M059J (cell line): Measurements from ENCODE around the gene CFDP1. TPM values are rescaled to one million over a fixed set of nuclear protein-coding genes. Genes with fewer than 3 reads are reported as not detected.

Source experiments
- DNase-seq: peaks from one replicate; pipeline ENCODE4 v3.0.0-alpha.2; 2012; ENCODE audit warnings: low read depth
- total RNA-seq: library from RNA; depleted of rRNA; stranded (reverse); fragments of >200 nt; shearing (Covaris generic); gene quantifications from 2 replicates; pipeline ENCODE4 v1.2.3, GENCODE V29; 2014

CFDP1 gene
- total RNA-seq, 1 experiment from 2014 or later: 111 TPM

DNA sequence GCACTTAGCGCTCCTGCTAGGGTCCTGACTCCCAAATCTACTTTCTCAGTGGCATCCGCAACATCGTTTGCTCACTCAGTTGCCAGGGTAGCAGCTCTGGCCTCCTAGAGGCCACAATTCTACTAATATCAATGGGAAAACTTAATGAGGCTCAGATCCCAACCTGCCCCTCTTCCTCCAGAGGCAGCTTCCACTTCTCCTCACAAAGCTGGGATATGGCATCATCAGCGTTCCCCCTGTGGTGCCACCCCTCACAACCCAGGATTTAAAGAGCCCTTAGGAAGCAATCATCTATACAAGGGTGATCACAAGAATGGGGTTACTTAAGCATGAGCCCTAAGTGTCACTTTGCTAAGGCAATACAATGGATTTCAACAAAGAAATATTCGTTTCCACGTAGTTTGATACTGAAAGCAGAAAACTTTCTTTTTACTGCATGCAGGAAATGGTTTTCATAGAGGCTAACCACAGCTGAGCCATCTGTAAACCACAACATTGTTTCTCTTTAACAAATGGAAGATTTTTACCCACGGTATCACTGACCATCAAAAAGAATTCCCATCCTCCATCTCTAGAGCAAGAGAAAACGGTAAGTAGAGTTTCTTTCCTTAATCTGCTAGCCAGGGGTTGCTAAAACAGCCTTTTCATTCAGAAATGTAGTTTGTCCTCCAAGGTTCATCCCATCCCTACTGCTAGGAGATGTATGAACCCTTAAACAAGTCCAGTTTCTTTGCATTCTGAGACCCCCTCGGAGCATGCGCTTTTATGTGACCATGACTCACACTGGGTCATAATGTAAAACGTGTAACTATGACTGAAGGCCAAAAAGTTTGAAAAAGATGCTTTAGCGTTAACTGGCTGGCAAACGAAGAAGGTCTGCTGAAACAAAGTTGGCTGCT lies 113.5 kb downstream of the CFDP1 start:
- DNase-seq: peak; percentile 92

DNA sequence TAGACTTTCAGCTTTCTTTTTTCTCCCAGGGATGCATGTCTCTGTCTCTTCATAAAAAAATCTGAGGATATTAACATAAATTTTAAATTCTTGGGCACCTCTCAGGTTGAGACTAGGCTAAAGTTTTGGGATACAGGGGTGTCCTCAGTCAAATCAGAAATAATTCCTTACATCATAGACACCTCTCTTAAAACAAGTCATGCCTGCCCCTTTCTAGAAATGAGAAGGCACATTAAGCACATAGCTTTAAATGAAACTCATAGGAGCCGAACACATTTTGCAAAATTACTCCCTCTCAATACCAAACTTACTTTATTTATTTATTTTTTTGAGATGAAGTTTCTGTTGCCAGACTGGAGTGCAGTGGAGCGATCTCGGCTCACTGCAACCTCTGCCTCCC lies 114.6 kb downstream of the CFDP1 start:
- DNase-seq: no peak

DNA sequence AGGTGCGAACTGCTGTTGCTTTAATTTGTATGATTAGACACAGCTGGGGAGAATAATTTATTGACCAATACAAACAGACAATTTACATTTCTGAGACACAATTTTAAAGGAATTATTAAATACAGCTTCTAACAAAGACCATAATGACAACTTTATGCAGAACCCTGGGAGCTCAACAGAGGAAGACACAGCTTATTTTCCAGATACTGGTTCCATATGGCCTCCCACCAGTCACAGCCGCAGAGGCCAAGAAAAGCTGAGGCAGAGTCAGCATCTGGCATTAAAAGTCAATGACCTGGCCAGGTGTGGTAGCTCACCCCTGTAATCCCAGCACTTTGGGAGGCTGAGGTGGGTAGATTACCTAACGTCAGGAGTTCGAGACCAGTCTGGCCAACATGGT lies 115.8 kb downstream of the CFDP1 start:
- DNase-seq: no peak

- no peak for DNase-seq
Measured at GRCh38 chr16:75317101-75317522, 116.2 kb downstream of the CFDP1 start.

DNA sequence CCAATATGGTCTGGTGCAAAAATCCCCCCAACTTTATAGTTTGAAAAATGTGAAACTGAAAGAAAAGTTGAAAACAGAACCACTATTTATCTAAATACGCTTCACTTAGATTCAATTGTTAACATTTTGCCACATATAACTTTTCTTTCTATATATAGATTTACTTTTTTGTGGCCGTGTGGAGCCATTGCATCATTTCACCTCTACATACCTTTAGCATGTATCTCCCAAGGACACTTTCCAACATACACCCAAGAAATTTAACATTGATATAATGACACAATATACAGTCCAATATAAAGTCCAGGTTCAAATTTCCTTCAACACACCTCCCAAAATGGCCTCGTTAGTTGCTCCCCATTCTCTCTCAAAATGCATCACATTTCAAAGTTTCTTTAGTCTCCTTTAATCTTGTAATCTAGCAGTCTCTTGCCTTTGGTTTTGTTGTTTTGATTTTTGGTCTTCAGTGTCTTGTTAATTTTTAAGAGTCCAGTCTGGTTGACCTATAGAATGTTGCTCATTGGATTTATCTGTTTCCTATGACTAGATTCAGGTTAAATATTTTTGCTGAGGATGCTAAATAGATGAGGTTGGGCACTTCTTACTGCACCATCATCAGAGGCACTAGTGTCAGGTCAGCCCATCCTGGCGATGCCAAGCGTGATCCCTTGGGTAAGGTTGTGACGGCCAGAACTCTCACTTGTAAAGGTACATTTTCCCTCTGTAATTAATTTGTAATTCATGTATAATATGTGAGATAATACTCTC lies 117.6 kb downstream of the CFDP1 start:
- no peak for DNase-seq

DNA sequence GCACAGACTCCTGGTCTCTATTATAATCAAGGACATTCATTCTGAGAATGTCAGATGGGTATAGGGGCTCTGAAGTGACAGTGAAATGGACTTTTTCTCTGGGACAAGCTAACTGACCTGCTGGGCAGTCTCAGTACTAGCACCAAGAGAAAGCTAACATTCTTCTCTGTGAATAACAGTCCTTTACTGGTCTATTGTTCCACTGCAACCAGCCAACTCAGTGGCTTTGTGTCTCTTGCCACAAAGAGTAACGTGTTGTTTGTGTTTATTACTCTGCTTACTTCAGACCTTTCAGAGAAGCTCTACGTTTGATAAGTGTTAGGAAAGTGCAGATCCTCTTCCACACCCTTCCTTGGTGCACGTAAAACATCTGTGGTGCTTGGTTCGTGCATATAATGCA lies 120.4 kb downstream of the CFDP1 start:
- DNase-seq: no peak

- DNase-seq: no peak
Measured at GRCh38 chr16:75311383-75311938, 121.8 kb downstream of the CFDP1 start.

DNA sequence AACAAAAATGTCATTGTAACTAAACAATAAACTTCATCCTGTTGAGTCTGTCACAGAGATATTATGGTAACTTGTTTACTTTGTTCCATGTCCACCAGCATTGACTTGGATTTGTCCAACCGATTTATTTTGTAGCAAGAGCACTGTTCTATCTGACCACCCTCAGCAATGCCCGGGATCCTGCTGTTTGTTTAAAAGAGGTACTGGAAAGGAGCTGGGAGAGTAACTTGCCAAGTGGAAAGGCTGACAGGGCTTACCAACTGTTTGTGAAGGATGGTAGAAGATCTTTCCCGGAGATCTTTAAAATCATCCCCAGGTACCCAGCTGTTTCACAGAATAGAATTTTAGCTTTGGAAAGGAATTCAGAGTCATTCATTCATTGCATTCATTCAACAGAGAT lies 122.8 kb downstream of the CFDP1 start:
- no peak for DNase-seq

DNA sequence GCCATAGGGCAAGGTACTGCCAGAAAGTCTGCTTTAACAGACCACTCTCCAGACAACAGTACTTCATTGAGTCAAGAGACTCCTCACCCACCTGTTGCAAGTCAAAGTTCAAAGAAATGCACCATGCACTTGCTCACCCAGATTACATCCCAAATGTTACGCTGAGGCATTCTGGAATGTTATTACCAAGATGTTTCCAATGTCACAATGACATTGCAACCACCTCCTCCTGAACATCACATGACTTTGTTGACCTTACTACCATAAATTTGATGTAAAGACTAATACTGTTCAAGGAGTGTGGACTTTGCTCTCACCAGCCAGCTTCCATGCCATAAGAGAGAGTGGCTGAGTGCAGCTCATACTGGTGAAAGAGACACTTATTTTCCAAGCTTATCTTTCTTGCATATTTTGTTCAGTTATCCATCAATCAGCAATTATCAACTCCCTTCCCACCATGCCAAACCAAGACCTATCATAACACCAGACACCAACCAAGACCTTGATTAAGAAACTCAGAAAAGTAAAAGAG lies 123.3 kb downstream of the CFDP1 start:
- no peak for DNase-seq

DNA sequence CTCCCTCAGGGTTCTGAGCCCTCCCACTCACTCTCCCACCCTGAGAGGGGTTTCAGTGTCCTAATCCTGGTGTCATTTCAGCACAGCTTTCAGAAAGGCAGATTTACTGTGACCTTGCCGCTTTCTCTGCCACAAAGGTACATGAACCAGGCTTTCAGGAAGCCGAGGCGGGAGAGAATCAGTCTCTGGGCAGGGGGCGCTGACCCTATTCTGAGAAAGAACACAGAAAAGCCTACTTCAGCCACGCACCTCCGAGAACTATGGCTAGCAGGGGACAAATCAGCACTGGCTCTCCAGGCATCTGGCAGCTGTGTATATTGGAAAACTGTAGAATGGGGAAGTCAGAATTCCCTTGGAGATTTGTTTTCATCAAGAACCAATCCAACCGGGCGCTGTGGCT lies 124.1 kb downstream of the CFDP1 start:
- DNase-seq: no peak

DNA sequence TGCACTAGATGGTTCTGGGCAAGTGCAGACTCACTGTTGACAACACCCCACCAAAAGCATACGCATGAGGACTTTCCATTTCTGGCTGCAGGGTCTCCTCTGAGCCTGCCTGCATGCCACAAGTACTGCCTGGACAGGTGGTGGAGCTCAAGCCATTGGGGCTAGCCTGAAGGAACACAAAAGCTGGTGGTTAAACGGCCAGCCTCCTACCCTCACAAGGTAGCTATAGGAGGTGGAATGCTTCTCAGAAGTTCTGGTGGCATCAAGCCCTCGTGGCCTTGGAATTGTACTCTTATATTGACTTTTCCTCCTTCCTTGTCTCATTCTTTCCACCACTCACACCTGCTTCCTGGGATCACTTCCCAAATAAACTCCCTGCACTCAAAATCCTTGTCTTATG lies 125.3 kb downstream of the CFDP1 start:
- DNase-seq: no peak

DNA sequence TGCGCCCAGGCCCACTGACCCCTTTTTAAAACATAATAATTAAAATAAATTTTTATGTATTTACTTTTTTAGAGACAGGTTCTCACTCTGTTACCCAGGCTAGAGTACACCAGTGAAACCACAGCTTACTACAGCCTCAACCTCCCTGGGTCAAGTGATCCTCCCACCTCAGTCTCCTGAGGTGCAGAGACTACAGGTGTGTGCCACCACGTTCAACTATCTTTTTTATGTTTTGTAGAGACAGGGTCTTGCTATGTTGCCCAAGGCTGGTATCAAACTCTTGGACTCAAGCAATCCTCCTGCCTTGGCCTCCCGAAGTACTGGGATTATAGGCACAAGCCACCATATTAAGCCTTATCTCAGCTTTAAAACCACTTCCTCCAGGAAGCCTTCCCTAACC lies 125.8 kb downstream of the CFDP1 start:
- DNase-seq: no peak

GRCh38 chr16:75306099-75306762 lies 127.1 kb downstream of the CFDP1 start:
- peak; percentile 48 for DNase-seq

DNA sequence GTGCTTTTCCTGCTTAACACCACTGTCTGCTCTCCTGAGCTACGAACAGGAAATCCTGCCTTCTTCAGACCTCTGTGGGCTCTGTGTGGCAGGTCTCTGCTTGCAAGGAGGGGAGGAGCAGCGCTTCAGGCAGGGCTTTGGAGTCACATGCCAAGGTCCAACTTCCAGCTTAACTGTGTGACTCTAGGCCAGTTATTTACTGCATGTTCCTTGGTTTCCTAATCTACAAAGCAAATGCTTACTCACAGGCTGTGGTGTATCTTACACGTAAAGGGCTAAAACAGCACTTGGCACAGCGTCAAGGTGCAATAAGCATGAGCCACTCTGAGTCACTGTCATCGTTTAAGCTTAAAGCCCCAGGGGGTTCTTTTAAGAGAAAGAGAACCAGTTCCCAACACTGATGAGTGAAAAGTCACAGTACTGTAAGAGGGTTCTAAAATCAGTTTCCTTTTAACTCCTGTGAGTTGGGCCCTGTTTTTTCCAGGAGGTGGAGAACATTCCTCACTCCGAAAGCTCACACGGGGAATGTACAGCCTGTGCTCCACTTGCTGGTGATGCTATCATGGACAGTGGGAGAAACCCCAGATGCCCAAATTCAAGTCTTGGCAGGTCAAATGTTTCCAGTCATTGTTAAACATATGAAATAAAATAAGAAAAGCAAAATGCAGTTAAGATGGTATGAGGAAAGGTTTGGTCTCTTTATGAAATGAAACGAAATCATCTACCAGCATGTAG lies 127.8 kb downstream of the CFDP1 start:
- peak; percentile 100 for DNase-seq

DNA sequence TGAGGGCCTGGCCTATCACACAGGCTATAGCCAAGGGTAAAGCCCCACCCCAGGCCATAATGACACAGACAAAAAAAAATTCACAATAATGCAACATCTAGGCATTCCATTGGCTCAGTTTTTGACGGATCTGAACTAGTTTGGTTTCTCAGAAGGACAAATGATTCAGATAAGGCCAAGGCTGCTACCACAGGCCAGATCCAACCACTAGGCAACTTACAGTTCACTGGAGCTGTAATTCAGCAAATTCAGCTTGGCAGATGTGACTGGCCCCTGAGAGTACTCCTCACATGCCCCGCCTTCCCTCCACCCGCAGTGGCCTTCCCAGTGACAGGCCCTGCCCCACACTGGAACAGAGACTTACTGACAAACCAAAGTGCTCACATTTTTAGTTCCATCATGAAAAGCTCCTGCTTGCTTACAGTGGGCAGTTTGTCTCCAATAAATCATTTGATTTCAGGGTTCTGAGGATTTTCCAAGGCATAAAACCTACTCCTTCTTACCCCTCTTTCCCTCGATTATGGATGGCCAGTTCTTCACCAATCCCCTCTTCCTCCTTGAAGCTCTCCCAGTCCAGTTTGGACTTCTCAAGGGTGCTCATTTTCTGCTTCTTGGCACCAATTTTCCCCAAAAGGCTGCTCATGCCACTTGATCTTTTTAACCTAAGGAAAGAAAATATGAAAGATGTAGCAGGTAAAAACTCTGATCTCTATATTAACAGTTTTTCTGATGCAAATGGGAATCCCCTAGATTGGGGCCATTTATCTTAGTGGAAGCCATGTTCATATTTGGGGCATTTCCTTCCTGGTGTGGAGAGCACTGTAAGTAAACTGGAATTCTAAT lies 128.6 kb downstream of the CFDP1 start:
- DNase-seq: peak; percentile 97

DNA sequence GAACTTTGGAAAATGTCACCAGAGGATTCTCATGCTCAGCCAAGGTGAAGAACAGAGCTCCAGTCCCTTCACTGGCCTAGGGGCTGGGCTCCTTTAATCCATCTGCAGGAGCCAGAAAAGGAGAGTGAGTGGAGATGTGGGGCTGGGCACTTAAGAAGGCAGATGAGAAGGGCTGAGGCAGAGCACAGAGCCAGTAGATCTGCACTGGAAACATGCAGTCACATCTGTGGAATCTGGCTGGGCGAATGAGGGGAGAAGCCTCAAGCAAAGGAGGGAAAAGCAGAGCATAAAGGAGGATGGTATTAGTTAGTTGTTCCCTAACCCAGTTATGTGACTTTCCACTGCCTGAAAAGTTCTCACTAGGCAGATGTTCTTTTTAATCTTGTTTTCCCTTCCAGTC lies 131.5 kb downstream of the CFDP1 start:
- DNase-seq: no peak

DNA sequence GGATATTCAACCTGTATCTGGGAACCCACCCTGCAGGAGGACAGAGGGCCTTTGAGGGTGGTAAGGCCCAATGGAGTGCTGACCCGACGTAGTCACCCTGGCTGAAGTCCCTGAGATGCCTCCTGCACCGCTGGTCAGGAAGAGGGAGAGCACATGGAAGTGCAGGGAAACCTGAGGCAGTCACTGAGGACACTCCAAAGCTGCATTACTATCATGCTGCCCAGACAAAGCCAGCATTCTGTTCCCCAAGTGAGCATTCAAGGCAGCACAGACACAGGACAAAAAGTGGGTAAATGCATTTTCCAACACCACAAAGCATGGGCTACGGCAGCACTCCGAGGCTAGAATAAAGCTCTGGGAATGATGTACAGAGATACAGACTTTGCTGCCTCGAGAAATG lies 135.0 kb downstream of the CFDP1 start:
- DNase-seq: no peak

GRCh38 chr16:75296606-75297005 lies 136.7 kb downstream of the CFDP1 start:
- DNase-seq: peak; percentile 42

DNA sequence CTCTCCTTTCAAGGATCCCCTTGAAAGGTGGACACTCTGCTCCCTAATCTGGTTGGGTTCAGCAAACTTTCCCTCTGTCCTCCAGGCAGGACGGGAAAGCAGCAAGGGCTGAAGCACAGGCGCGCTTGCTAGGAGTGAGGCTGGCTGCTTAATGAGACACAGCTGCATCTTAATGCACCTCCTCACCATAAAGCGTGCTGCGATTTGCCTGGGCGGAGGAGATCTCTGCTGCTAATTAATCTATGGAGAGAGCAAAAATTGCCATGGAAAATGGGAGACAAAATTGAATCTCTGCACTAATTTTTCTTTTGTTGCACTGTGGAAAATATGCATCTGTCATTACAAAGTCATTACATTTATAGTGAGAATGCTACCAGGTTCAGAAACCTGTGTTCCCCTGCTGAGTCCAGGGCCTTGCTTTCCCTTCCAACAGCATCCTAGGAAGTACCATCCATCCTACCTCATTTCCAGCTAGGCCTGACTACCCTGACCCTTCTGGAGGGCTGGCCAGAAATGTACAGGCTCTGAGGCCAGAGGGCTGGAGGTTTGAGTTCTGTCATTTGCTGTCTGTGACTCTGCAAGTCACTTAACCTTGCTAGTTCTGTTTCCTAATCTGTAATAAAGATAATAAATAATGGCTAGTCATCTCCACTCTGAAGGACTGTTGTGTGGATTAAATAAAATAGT lies 138.4 kb downstream of the CFDP1 start:
- no peak for DNase-seq

- no peak for DNase-seq
Measured at GRCh38 chr16:75293772-75294171, 139.5 kb downstream of the CFDP1 start.
